GM19467 (cell line): ENCODE data around the gene TMEM147.

Source experiments
- ATAC-seq: cut with Tn5 transposase; IDR thresholded peaks from one replicate; pipeline ENCODE4 v1.9.1; 2021; ENCODE audit warnings: mild to moderate bottlenecking, moderate library complexity; ENCODE audit not compliant: unreplicated experiment

TMEM147 gene

GRCh38 chr19:35545001-35545854, at the start of gene TMEM147:
Gene TMEM147 (plus strand): TSS chr19:35545626. CDS start chr19:35545740, 114 bp downstream.
- ATAC-seq, result peak; percentile 66

- ATAC-seq, result no peak
These were observed 48.0 kb upstream of the TMEM147 start for GRCh38 chr19:35497406-35497805.

- no peak for ATAC-seq
These were observed 47.2 kb upstream of the TMEM147 start for GRCh38 chr19:35498220-35498619.

- ATAC-seq, result no peak
These were observed 46.4 kb upstream of the TMEM147 start for GRCh38 chr19:35498984-35499527.

- no peak for ATAC-seq
These were observed 44.8 kb upstream of the TMEM147 start for GRCh38 chr19:35500611-35501010.

GRCh38 chr19:35501684-35502083, 43.7 kb upstream of the TMEM147 start:
- ATAC-seq, result no peak

- no peak for ATAC-seq
These were observed 42.7 kb upstream of the TMEM147 start for GRCh38 chr19:35502751-35503150.

GRCh38 chr19:35506011-35506410, 39.4 kb upstream of the TMEM147 start:
- no peak for ATAC-seq

GRCh38 chr19:35507561-35507960, 37.9 kb upstream of the TMEM147 start:
- ATAC-seq, result no peak

GRCh38 chr19:35508129-35508528, 37.3 kb upstream of the TMEM147 start:
- ATAC-seq, result no peak

- no peak for ATAC-seq
These were observed 36.3 kb upstream of the TMEM147 start for GRCh38 chr19:35509018-35509652.

GRCh38 chr19:35509861-35510625, 35.4 kb upstream of the TMEM147 start:
- ATAC-seq, result no peak

- no peak for ATAC-seq
These were observed 34.8 kb upstream of the TMEM147 start for GRCh38 chr19:35510626-35510964.

GRCh38 chr19:35511337-35511736, 34.1 kb upstream of the TMEM147 start:
- no peak for ATAC-seq

GRCh38 chr19:35512831-35513627, 32.4 kb upstream of the TMEM147 start:
- no peak for ATAC-seq

GRCh38 chr19:35513628-35514281, 31.7 kb upstream of the TMEM147 start, which contains the start of gene DMKN:
Gene DMKN (minus strand): TSS chr19:35513649. CDS start chr19:35513475, 174 bp downstream.
- no peak for ATAC-seq

- ATAC-seq, result no peak
These were observed 31.1 kb upstream of the TMEM147 start for GRCh38 chr19:35514282-35514809.

- no peak for ATAC-seq
These were observed 29.1 kb upstream of the TMEM147 start for GRCh38 chr19:35516310-35516709.

- no peak for ATAC-seq
These were observed 28.1 kb upstream of the TMEM147 start for GRCh38 chr19:35517342-35517741.

- ATAC-seq, result no peak
These were observed 27.1 kb upstream of the TMEM147 start for GRCh38 chr19:35518313-35518712.
